ENCODE results near the gene KPNA3. TPM values are rescaled to one million over a fixed set of nuclear protein-coding genes. Genes with fewer than 3 reads are reported as not detected.

The KPNA3 gene
- total RNA-seq, 5 donors from 2014 or later (not counting 1 experiment from before 2014, with no cell fraction given): 19.6 to 22.3 (median 21.4) TPM

DNA sequence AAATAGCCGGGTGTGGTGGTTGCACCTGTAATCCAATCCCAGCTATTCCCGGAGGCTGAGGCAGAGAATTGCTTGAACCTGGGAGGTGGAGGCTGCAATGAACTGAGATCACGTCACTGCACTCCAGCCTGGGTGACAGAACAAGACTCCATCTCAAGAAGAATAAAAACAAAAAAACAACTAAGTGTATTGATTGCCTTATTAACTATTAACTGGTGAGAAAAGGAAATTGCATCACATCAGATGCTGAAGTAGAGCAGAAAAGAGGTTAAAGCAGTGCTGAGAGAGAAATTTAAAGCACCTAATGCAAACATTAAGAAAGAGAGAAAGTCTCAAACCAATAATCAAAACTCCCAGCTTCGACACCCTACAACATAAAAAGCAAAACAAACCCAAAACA is 38.3 kb downstream of the KPNA3 start:
- Histone ChIP-seq H3K27ac (ENCODE audit: low read length) (no peak overlapping the region), H3K27me3 (replicated peaks in 1 of 2; ENCODE audit: control insufficient read depth in 2 of 2, extremely low read depth in 1 of 2, insufficient read depth in 2 of 2, low read length in 1 of 2) (no peaks in the 10 kb centered on the region), H3K4me3 (ENCODE audit: control insufficient read depth in 1 of 2, extremely low read depth in 1 of 2, low read length in 1 of 2) (no peak overlapping the region), H3K9me3 (no peaks in the 10 kb centered on the region), H3K4me1 (ENCODE audit: control insufficient read depth in 1 of 2, extremely low read depth in 1 of 2, insufficient read depth in 2 of 2, low read length in 2 of 2) (peaks cover 0 to 3% of the 10 kb centered on the region in 2 experiments), H3K36me3 (ENCODE audit: control insufficient read depth in 2 of 2, extremely low read depth in 1 of 2, insufficient read depth in 1 of 2, low read length in 1 of 2) (no peaks in the 10 kb centered on the region)
- no peak overlapping the region for H3K27ac Mint-ChIP-seq
- no peaks in the 10 kb centered on the region for H3K9me3 Mint-ChIP-seq
- WGBS (ENCODE audit: insufficient coverage): no CpG with 5 or more reads among the region's 4 CpGs
- H3K4me1 Mint-ChIP-seq: peaks cover 70 to 89% (median 79%) of the 10 kb centered on the region in 3 donors
- no peak for DNase-seq
- H3K4me3 Mint-ChIP-seq: no peak overlapping the region
- CTCF ChIA-PET: interaction anchor here in 1 of 2 donors (0.6 to 0.9 kb wide), 4 partner anchors 15 to 89 kb away, joined by 3 to 4 read pairs (median 4); no protein-coding TSS in a partner anchor
- POLR2A ChIA-PET: interaction anchor here in 1 of 2 donors (0.6 kb wide), 1 partner anchor 63 kb away, joined by 3 read pairs; the partner anchor contains the start of gene EBPL
- ATAC-seq (replicated peaks in 1 of 4): no peak
- H3K27me3 Mint-ChIP-seq: no peaks in the 10 kb centered on the region
- H3K36me3 Mint-ChIP-seq: peaks cover 16% of the 10 kb centered on the region

DNA sequence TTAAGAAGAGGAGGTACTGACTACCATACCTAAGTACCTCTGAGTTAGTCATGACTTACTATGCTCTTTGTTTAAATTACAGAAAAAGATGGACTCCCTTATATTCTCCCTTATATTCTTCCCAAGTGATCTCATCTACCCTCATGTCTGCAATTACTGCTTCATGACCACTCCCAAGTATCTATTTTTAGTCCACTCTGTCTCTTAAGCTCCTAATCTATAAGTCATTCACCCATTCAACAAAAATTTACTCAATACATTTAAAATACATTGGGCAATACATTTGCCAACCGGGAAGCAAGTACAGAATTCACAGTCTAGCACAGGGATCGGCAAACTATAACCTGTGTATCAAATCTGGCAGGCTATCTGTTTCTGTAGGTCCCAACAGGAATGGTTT is 42.6 kb downstream of the KPNA3 start:
- ATAC-seq (replicated peaks in 1 of 4) (no peak), DNase-seq (no peak)
- Histone ChIP-seq H3K4me1 (ENCODE audit: control insufficient read depth in 1 of 2, extremely low read depth in 1 of 2, insufficient read depth in 2 of 2, low read length in 2 of 2) (peaks cover 0 to 3% of the 10 kb centered on the region in 2 experiments), H3K9me3 (no peaks in the 10 kb centered on the region), H3K27ac (ENCODE audit: low read length) (no peak overlapping the region), H3K36me3 (ENCODE audit: control insufficient read depth in 2 of 2, extremely low read depth in 1 of 2, insufficient read depth in 1 of 2, low read length in 1 of 2) (peaks cover 0 to 8% of the 10 kb centered on the region in 2 donors), H3K4me3 (ENCODE audit: control insufficient read depth in 1 of 2, extremely low read depth in 1 of 2, low read length in 1 of 2) (no peak overlapping the region), H3K27me3 (replicated peaks in 1 of 2; ENCODE audit: control insufficient read depth in 2 of 2, extremely low read depth in 1 of 2, insufficient read depth in 2 of 2, low read length in 1 of 2) (no peaks in the 10 kb centered on the region)
- peaks cover 40 to 50% (median 49%) of the 10 kb centered on the region in 3 donors for H3K4me1 Mint-ChIP-seq
- no peaks in the 10 kb centered on the region for H3K9me3 Mint-ChIP-seq
- POLR2A ChIA-PET: interaction anchor here in 1 of 2 donors (0.6 kb wide), 1 partner anchor 33 kb away, joined by 4 read pairs; no protein-coding TSS in a partner anchor
- no CpG with 5 or more reads among the region's 2 CpGs for WGBS (ENCODE audit: insufficient coverage)
- peaks cover 25% of the 10 kb centered on the region for H3K36me3 Mint-ChIP-seq
- no peak overlapping the region for H3K27ac Mint-ChIP-seq
- H3K4me3 Mint-ChIP-seq: no peak overlapping the region
- CTCF ChIA-PET: interaction anchor here in 1 of 2 donors (0.7 kb wide), 1 partner anchor 16 kb away, joined by 6 read pairs; no protein-coding TSS in a partner anchor
- no peaks in the 10 kb centered on the region for H3K27me3 Mint-ChIP-seq

DNA sequence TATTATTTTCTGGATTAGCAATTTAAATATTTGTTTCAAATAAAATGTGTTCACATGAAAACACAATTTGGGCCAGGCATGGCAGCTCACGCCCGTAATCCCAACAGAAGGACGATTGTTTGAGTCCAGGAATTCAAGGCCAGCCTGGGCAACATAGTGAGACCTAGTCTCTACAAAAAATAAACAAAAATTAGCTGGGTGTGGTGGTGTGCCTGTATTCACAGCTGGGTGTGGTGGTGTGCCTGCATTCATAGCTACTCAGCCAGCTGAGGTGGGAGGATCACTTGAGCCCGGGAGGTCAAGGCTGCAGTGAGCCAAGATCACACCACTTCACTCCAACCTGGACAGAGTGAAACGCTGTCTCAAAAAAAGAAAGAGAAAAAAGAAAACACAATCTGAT is 46.4 kb downstream of the KPNA3 start:
- no peaks in the 10 kb centered on the region for H3K27me3 Mint-ChIP-seq
- H3K27ac ChIP-seq (ENCODE audit: low read length): no peak overlapping the region
- H3K27me3 ChIP-seq (replicated peaks in 1 of 2; ENCODE audit: control insufficient read depth in 2 of 2, extremely low read depth in 1 of 2, insufficient read depth in 2 of 2, low read length in 1 of 2): no peaks in the 10 kb centered on the region
- peaks cover 10 to 18% (median 16%) of the 10 kb centered on the region in 3 donors for H3K4me1 Mint-ChIP-seq
- ChIA-PET CTCF (interaction anchor here (0.6 to 0.7 kb wide), 2 partner anchors 43 to 47 kb away, joined by 3 read pairs; no protein-coding TSS in a partner anchor), POLR2A (no interaction called here)
- H3K27ac Mint-ChIP-seq: no peak overlapping the region
- ATAC-seq (replicated peaks in 1 of 4) (no peak), DNase-seq (no peak)
- no CpG with 5 or more reads among the region's 5 CpGs for WGBS (ENCODE audit: insufficient coverage)
- H3K4me3 Mint-ChIP-seq: no peak overlapping the region
- H3K36me3 ChIP-seq (ENCODE audit: control insufficient read depth in 2 of 2, extremely low read depth in 1 of 2, insufficient read depth in 1 of 2, low read length in 1 of 2): peaks cover 0 to 10% of the 10 kb centered on the region in 2 donors
- H3K4me1 ChIP-seq (ENCODE audit: control insufficient read depth in 1 of 2, extremely low read depth in 1 of 2, insufficient read depth in 2 of 2, low read length in 2 of 2): no peaks in the 10 kb centered on the region
- no peaks in the 10 kb centered on the region for H3K9me3 Mint-ChIP-seq
- no peaks in the 10 kb centered on the region for H3K9me3 ChIP-seq
- H3K36me3 Mint-ChIP-seq: peaks cover 31% of the 10 kb centered on the region
- H3K4me3 ChIP-seq (ENCODE audit: control insufficient read depth in 1 of 2, extremely low read depth in 1 of 2, low read length in 1 of 2): no peak overlapping the region

DNA sequence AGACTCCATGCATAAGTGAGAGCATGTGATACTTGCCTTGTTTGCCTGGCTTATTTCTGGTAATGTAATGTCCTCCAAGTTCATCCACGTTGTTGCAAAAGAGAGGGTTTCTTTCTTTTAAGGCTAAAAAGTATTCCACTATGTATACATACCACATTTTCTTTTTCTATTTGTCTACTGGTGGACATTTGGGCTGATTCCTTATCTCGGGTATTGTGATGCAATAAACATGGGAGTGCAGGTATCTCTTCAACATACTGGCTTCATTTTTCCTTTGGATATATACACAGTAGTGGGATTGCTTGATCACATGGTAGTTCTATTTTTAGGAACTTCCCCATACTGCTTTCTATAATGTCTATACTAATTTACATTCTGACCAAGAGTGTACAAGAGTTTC is 51.6 kb downstream of the KPNA3 start:
- DNase-seq: no peak

DNA sequence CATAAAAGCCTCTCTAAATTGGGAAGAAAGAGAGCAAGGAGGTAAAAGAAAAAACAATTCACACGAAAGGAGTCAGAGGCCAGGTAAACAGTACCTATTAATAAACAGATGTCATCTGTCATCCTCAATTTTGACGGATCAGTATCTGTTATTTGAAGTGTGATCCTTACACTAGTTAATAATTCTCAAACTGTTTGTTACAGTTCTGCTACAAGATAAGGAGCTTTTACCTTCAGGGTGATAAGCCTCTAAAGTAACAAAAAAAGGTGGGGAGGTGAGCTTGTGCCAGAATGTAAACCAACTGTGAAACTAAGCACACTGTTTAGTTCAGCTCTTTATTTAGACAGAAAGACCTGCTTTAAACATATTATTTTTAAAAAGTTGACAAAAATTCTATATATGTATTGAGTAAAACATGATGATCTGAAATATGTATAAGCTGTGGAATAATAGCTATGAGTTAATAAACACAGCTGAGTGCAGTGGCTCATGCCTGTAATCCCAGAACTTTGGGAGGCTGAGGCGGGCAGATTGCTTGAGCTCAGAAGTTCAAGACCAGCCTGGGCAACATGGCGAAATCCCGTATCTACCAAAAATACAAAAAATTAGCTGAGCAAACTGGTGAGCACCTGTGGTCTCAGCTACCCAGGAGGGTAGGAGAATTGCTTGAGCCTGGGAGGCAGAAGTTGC is 52.8 kb downstream of the KPNA3 start:
- no peak overlapping the region for H3K27ac Mint-ChIP-seq
- no peaks in the 10 kb centered on the region for H3K4me1 Mint-ChIP-seq
- CTCF ChIA-PET: interaction anchor here in 1 of 2 donors (1.0 kb wide), 1 partner anchor 15 kb away, joined by 3 read pairs; no protein-coding TSS in a partner anchor
- H3K4me3 Mint-ChIP-seq: no peak overlapping the region
- H3K9me3 Mint-ChIP-seq: no peaks in the 10 kb centered on the region
- no peaks in the 10 kb centered on the region for H3K9me3 ChIP-seq
- H3K27ac ChIP-seq (ENCODE audit: low read length): no peak overlapping the region
- H3K27me3 ChIP-seq (replicated peaks in 1 of 2; ENCODE audit: control insufficient read depth in 2 of 2, extremely low read depth in 1 of 2, insufficient read depth in 2 of 2, low read length in 1 of 2): no peaks in the 10 kb centered on the region
- DNase-seq (no peak), ATAC-seq (replicated peaks in 1 of 4) (no peak)
- POLR2A ChIA-PET: no interaction called here
- H3K4me3 ChIP-seq (ENCODE audit: control insufficient read depth in 1 of 2, extremely low read depth in 1 of 2, low read length in 1 of 2): no peak overlapping the region
- H3K4me1 ChIP-seq (ENCODE audit: control insufficient read depth in 1 of 2, extremely low read depth in 1 of 2, insufficient read depth in 2 of 2, low read length in 2 of 2): no peaks in the 10 kb centered on the region
- no peaks in the 10 kb centered on the region for H3K27me3 Mint-ChIP-seq
- no CpG with 5 or more reads among the region's 5 CpGs for whole genome bisulfite sequencing (ENCODE audit: insufficient coverage)
- no peaks in the 10 kb centered on the region for H3K36me3 ChIP-seq (ENCODE audit: control insufficient read depth in 2 of 2, extremely low read depth in 1 of 2, insufficient read depth in 1 of 2, low read length in 1 of 2)
- H3K36me3 Mint-ChIP-seq: peaks cover 31% of the 10 kb centered on the region

More for the DNA sequence above, 51.6 kb downstream of the KPNA3 start:
- POLR2A ChIA-PET: interaction anchor here in 1 of 2 donors (0.5 to 0.6 kb wide), 2 partner anchors 36 to 52 kb away, joined by 3 to 5 read pairs; no protein-coding TSS in a partner anchor
- Histone ChIP-seq H3K4me1 (ENCODE audit: control insufficient read depth in 1 of 2, extremely low read depth in 1 of 2, insufficient read depth in 2 of 2, low read length in 2 of 2) (no peaks in the 10 kb centered on the region), H3K27me3 (replicated peaks in 1 of 2; ENCODE audit: control insufficient read depth in 2 of 2, extremely low read depth in 1 of 2, insufficient read depth in 2 of 2, low read length in 1 of 2) (no peaks in the 10 kb centered on the region), H3K27ac (ENCODE audit: low read length) (no peak overlapping the region), H3K9me3 (no peaks in the 10 kb centered on the region), H3K36me3 (ENCODE audit: control insufficient read depth in 2 of 2, extremely low read depth in 1 of 2, insufficient read depth in 1 of 2, low read length in 1 of 2) (peaks cover 0 to 6% of the 10 kb centered on the region in 2 donors), H3K4me3 (ENCODE audit: control insufficient read depth in 1 of 2, extremely low read depth in 1 of 2, low read length in 1 of 2) (no peak overlapping the region)
- peaks cover 40% of the 10 kb centered on the region for H3K36me3 Mint-ChIP-seq
- CTCF ChIA-PET: no interaction called here
- no peak overlapping the region for H3K4me3 Mint-ChIP-seq
- no peak overlapping the region for H3K27ac Mint-ChIP-seq
- H3K9me3 Mint-ChIP-seq: no peaks in the 10 kb centered on the region
- H3K27me3 Mint-ChIP-seq: no peaks in the 10 kb centered on the region
- no peak for ATAC-seq (replicated peaks in 1 of 4)
- H3K4me1 Mint-ChIP-seq: no peaks in the 10 kb centered on the region
- WGBS (ENCODE audit: insufficient coverage): no CpG with 5 or more reads among the region's 2 CpGs

DNA sequence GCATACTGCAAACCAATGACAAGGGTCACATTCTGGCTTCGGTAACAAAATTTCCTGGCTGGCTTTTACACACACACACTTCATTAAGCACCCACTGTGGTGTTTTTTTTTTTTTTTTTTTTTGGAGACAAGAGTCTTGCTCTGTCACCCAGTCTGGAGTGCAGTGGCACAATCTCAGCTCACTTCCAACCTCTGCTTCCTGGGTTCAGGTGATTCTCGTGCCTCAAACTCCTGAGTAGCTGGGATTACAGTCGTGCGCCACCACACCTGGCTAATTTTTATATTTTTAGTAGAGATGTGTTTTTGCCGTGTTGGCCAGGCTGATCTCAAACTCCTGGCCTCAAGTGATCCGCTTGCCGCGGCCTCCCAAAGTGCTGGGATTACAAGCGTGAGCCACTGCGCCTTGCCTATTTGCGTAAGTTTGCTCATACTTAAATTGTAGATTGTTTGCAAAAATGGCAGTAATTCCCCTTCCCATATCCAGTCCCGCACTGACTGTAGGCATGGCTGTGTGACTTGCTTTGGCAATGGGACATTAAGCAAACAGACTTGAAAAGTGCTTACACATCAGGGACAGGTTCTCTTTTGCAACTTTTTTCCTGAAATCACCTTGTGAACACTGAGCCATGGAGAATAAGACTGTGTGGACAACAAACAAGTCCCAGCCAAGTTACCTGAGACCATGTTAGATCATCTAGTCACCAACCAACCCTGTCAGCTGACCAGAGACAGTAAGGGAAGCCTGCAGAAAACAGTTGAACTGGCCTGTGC is 59.1 kb downstream of the KPNA3 start:
- H3K9me3 Mint-ChIP-seq: no peaks in the 10 kb centered on the region
- H3K9me3 ChIP-seq: no peaks in the 10 kb centered on the region
- ChIA-PET CTCF (interaction anchor here in 1 of 2 donors (0.7 kb wide), 1 partner anchor 105 kb away, joined by 4 read pairs; the partner anchor contains the start of gene ARL11), POLR2A (no interaction called here)
- peaks cover 0 to 10% (median 2%) of the 10 kb centered on the region in 3 donors for H3K4me1 Mint-ChIP-seq
- no peaks in the 10 kb centered on the region for H3K4me1 ChIP-seq (ENCODE audit: control insufficient read depth in 1 of 2, extremely low read depth in 1 of 2, insufficient read depth in 2 of 2, low read length in 2 of 2)
- peaks cover 15% of the 10 kb centered on the region for H3K36me3 Mint-ChIP-seq
- DNase-seq (no peak), ATAC-seq (replicated peaks in 1 of 4) (no peak)
- H3K27ac Mint-ChIP-seq: no peak overlapping the region
- no peak overlapping the region for H3K4me3 Mint-ChIP-seq
- no peak overlapping the region for H3K27ac ChIP-seq (ENCODE audit: low read length)
- WGBS (ENCODE audit: insufficient coverage): 100% methylated on average over 2 of the region's 12 CpGs
- no peak overlapping the region for H3K4me3 ChIP-seq (ENCODE audit: control insufficient read depth in 1 of 2, extremely low read depth in 1 of 2, low read length in 1 of 2)
- H3K27me3 ChIP-seq (replicated peaks in 1 of 2; ENCODE audit: control insufficient read depth in 2 of 2, extremely low read depth in 1 of 2, insufficient read depth in 2 of 2, low read length in 1 of 2): no peaks in the 10 kb centered on the region
- no peaks in the 10 kb centered on the region for H3K27me3 Mint-ChIP-seq
- H3K36me3 ChIP-seq (ENCODE audit: control insufficient read depth in 2 of 2, extremely low read depth in 1 of 2, insufficient read depth in 1 of 2, low read length in 1 of 2): peaks cover 6 to 17% of the 10 kb centered on the region in 2 donors
